ENCODE measurements around the gene RNF180.

- TF ChIP-seq CTCF (IDR thresholded peaks at IDR 0.05; ENCODE audit: poor library complexity, severe bottlenecking) (no peak), EZH2 (IDR thresholded peaks at IDR 0.05; ENCODE audit: borderline replicate concordance, insufficient read depth, low read length, poor library complexity, severe bottlenecking) (no peak), TAF1 (IDR thresholded peaks at IDR 0.05; ENCODE audit: low read depth) (no peak), RAD21 (conservative IDR thresholded peaks at IDR 0.05) (no peak), EP300 (conservative IDR thresholded peaks at IDR 0.05; ENCODE audit: poor library complexity, severe bottlenecking) (no peak)
Observed at GRCh38 chr5:64330728-64331231, 165.1 kb downstream of the RNF180 start.
